ENCODE results near the gene UBE2E1.

GRCh38 chr3:23882487-23882918, 76.7 kb downstream of the UBE2E1 start:
- TF ChIP-seq, protein P1, sequence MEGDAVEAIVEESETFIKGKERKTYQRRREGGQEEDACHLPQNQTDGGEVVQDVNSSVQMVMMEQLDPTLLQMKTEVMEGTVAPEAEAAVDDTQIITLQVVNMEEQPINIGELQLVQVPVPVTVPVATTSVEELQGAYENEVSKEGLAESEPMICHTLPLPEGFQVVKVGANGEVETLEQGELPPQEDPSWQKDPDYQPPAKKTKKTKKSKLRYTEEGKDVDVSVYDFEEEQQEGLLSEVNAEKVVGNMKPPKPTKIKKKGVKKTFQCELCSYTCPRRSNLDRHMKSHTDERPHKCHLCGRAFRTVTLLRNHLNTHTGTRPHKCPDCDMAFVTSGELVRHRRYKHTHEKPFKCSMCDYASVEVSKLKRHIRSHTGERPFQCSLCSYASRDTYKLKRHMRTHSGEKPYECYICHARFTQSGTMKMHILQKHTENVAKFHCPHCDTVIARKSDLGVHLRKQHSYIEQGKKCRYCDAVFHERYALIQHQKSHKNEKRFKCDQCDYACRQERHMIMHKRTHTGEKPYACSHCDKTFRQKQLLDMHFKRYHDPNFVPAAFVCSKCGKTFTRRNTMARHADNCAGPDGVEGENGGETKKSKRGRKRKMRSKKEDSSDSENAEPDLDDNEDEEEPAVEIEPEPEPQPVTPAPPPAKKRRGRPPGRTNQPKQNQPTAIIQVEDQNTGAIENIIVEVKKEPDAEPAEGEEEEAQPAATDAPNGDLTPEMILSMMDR (IDR thresholded peaks at IDR 0.05): no peak
- TF ChIP-seq POLR2A (IDR thresholded peaks at IDR 0.05): no peak
